Stomach (tissue), 9 donors: Measurements from ENCODE around the gene CREB3. TPM values are rescaled to one million over a fixed set of nuclear protein-coding genes. Genes with fewer than 3 reads are reported as not detected.

Experiments used
- DNase-seq, 2 donors: peaks; one replicate each; pipeline versions ENCODE4 v3.0.0 to v3.0.0-alpha.2; 2013 to 2019
- H3K27ac ChIP-seq, 5 donors: fragments of 200-600 bp in 4 of 5; sonication (generic) in 4 of 5; one replicate each; pipeline ENCODE4 v1.5.1; 2013 to 2019; ENCODE audit warnings: mild to moderate bottlenecking in 1 of 5, moderate library complexity in 1 of 5
- H3K27me3 ChIP-seq, 3 donors: fragments of 200-600 bp; sonication (generic); one replicate each; pipeline ENCODE4 v1.5.1; 2017 to 2019; ENCODE audit warnings: mixed run types in 1 of 3
- H3K36me3 ChIP-seq, 4 donors: fragments of 200-600 bp; sonication (generic); 1 replicate in 3 of 4; 2 replicates in 1 of 4; pipeline ENCODE4 v1.5.1; 2016 to 2019
- H3K4me1 ChIP-seq, 4 donors: fragments of 200-600 bp; sonication (generic); one replicate each; pipeline ENCODE4 v1.5.1; 2016 to 2019
- H3K4me3 ChIP-seq, 4 donors: fragments of 200-600 bp; sonication (generic) in 3 of 4; one replicate each; pipeline ENCODE4 v1.5.1; 2016 to 2019; ENCODE audit warnings: mild to moderate bottlenecking in 1 of 4
- H3K9me3 ChIP-seq, 4 donors: fragments of 200-600 bp; sonication (generic); one replicate each; pipeline ENCODE4 v1.5.1; 2016 to 2019
- EP300 ChIP-seq: sonication (generic); formaldehyde crosslinking; IDR thresholded peaks from one replicate; pipeline ENCODE4 v1.6.1; 2017; ENCODE audit warnings: antibody characterized with exemption
- POLR2A ChIP-seq, 4 donors: fragments of 450-650 bp; IDR thresholded peaks; one replicate each; pipeline ENCODE4 v1.6.1; 2016; ENCODE audit warnings: antibody characterized with exemption in 4 of 4, control low read depth in 2 of 4, mild to moderate bottlenecking in 1 of 4, moderate library complexity in 1 of 4
- POLR2AphosphoS5 ChIP-seq, 3 donors: sonication (generic); formaldehyde crosslinking; IDR thresholded peaks; one replicate each; pipeline ENCODE4 v1.6.1; 2016; ENCODE audit warnings: antibody characterized with exemption in 3 of 3
- WGBS, 5 donors: extraction: QIAGEN DNeasy Blood & Tissue Kit in 3 of 5; methylation state at CpG; one replicate each; pipeline versions ENCODE4 v1.1.5 to v1.1.7; 2013 to 2018; 5-methylcytosine and 5-hydroxymethylcytosine counted together
- intact Hi-C: fragments of 100-400 bp; cut with DNase I; formaldehyde crosslinking; loops from one replicate; pipeline ENCODE4 v1.15.1; 2023; ENCODE audit warnings: low total_unique reads
- polyA plus RNA-seq, 3 donors: library from polyadenylated mRNA; stranded (reverse); fragments of 200-250 nt; gene quantifications; one replicate each; pipeline ENCODE4 v1.2.3, GENCODE V29; 2013
- total RNA-seq, 5 donors: library from RNA; depleted of rRNA; stranded (reverse); fragments of >200 nt; gene quantifications; one replicate each; pipeline versions ENCODE4 v1.1.0 to v1.2.3, GENCODE V29; 2014 to 2016
- TF ChIP-seq, protein P1 (sequence below), 7 experiments: fragments of 450-650 bp in 4 of 7; fragments of 200-600 bp in 3 of 7; sonication (generic) in 3 of 7; IDR thresholded peaks; one replicate each; pipeline ENCODE4 v1.5.1; 2016 to 2019; ENCODE audit warnings: antibody characterized with exemption in 7 of 7, control low read depth in 2 of 7, mild to moderate bottlenecking in 1 of 7
- donor health status: healthy with polysubstance abuse.
- donor health status: Bipolar disorder and iron deficiency.
- donor health status: healthy.

Gene CREB3
- total and polyA plus RNA-seq, 8 donors: 29.4 to 84.0 (median 39.2) TPM

DNA sequence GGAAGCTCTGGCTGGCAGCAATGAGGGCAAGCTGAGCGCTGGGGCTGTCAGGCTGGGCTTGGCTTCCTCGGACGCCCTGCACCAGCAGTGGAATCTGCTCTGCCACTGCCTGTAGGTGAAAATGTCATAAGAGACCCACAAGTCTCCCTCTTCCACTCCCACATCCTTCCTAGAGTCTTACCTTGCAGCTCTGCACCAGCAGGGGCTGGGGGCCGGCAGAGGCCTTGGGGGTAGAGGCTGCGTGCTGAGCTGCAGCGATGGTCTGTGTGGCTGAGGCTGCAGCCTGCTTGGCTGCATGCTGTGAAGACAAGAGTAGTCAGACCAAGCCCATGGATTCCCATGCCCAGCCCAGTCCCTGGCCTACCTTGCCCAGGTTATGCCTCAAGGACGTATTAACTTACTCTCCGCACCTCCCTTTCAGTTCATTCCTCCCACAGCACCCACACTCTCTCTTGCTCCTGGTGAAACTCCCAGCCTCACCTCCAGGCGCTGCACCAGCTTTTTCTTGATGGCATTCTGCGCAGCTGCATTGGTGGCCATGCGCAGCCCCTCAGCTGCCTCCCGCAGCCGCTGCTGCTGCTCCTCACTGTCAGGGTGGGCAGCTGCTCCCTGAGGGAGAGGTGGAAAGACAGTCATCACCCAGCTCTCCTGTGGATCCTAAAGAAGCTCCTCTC, 17.8 kb upstream of the CREB3 start:
- Histone ChIP-seq H3K27ac (peak overlapping the region in 2 of 5 donors; percentile 46 to 72), H3K4me3 (no peak overlapping the region), H3K9me3 (no peaks in the 10 kb centered on the region), H3K36me3 (peaks cover 98 to 100% (median 100%) of the 10 kb centered on the region in 4 donors), H3K4me1 (peaks cover 0 to 4% (median 0%) of the 10 kb centered on the region in 4 donors), H3K27me3 (no peaks in the 10 kb centered on the region)
- TF ChIP-seq EP300 (no peak), POLR2AphosphoS5 (IDR thresholded peaks at IDR 0.05) (no peak), POLR2A (IDR thresholded peaks at IDR 0.05) (no peak)
- TF ChIP-seq, protein P1, sequence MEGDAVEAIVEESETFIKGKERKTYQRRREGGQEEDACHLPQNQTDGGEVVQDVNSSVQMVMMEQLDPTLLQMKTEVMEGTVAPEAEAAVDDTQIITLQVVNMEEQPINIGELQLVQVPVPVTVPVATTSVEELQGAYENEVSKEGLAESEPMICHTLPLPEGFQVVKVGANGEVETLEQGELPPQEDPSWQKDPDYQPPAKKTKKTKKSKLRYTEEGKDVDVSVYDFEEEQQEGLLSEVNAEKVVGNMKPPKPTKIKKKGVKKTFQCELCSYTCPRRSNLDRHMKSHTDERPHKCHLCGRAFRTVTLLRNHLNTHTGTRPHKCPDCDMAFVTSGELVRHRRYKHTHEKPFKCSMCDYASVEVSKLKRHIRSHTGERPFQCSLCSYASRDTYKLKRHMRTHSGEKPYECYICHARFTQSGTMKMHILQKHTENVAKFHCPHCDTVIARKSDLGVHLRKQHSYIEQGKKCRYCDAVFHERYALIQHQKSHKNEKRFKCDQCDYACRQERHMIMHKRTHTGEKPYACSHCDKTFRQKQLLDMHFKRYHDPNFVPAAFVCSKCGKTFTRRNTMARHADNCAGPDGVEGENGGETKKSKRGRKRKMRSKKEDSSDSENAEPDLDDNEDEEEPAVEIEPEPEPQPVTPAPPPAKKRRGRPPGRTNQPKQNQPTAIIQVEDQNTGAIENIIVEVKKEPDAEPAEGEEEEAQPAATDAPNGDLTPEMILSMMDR (IDR thresholded peaks at IDR 0.05): no peak
- WGBS, 5 donors: 89 to 98% (median 93%) methylated on average over 13 of the region's 13 CpGs
- intact Hi-C loops: no loop called here
- DNase-seq: no peak

DNA sequence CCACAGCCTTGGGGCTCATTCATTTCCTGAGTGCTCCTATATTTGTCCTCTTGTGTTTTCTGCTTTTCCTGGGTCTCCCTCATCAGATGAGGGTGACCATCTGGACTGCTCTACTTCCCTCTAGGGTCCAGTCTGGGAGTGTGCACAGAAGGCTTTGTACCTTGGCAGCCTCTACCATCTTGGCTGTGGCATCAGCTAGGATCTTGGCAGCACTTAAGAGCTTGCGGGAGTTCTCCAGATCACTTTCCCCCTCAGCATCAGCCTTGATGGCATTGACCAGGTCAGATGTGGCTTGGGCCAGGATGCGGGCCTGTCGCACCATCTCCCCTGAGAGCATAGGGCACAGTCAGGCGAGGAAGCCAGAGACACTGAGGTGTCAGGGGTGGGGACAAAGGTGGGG, 16.2 kb upstream of the CREB3 start:
- Histone ChIP-seq H3K27me3 (no peaks in the 10 kb centered on the region), H3K4me3 (no peak overlapping the region), H3K36me3 (peaks cover 99 to 100% (median 100%) of the 10 kb centered on the region in 4 donors), H3K4me1 (peaks cover 0 to 4% (median 0%) of the 10 kb centered on the region in 4 donors), H3K9me3 (no peaks in the 10 kb centered on the region), H3K27ac (peak overlapping the region in 2 of 5 donors; percentile 39 to 72)
- 84 to 88% (median 85%) methylated on average over 4 of the region's 4 CpGs for WGBS, 5 donors
- no peak for TF ChIP-seq POLR2A (IDR thresholded peaks at IDR 0.05)
- peak in 1 of 3 donors; percentile 17 for TF ChIP-seq POLR2AphosphoS5 (IDR thresholded peaks at IDR 0.05)
- TF ChIP-seq, protein P1 (IDR thresholded peaks at IDR 0.05): peak in 3 of 7 experiments; percentile 9 to 35 (median 33)
- DNase-seq: no peak
- intact Hi-C loops: no loop called here

DNA sequence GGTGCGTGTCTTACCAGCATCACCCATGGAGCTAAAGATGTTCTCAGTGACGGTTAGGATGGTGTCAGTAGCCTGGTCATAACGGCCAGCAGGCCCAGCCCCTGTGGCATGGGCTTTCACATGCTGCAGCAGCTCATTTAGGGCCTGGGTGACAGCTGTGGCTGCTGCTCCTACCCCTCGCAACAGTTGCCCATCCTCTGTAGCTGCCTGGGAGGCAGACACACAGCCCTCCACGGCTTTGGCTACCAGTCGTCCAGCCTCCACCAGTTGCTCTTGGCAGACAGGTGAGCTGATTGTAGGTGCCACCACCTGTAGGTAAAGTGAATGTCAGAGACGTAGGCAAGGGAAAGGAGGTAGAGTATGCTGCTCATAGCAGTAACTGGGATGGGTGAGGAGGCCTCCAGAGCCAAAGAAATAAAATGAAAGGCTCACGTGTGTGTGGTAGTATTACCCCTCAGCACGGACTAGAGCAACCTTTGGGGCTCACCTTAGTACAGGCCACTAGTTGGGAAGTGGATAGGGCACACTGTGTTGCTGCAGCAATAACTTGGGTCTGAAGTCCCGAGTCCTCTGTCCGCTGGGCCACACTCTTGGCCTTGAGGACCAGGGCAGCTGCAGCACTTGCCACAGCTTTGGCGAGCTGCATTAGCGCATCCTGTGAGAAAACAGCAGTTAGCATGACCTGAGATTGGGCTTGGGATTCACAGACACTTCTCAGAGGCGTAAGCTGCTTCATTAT, 15.2 kb upstream of the CREB3 start:
- H3K36me3 ChIP-seq: peaks cover 99 to 100% (median 100%) of the 10 kb centered on the region in 4 donors
- WGBS, 5 donors: 87 to 93% (median 92%) methylated on average over 11 to 14 of the region's 14 CpGs
- DNase-seq: no peak
- no peaks in the 10 kb centered on the region for H3K9me3 ChIP-seq
- H3K27me3 ChIP-seq: no peaks in the 10 kb centered on the region
- peaks cover 0 to 4% (median 0%) of the 10 kb centered on the region in 4 donors for H3K4me1 ChIP-seq
- no peak overlapping the region for H3K4me3 ChIP-seq
- intact Hi-C loops: no loop called here
- H3K27ac ChIP-seq: peak overlapping the region in 2 of 5 donors; percentile 25 to 72
- TF ChIP-seq POLR2AphosphoS5 (IDR thresholded peaks at IDR 0.05) (no peak), EP300 (no peak)

DNA sequence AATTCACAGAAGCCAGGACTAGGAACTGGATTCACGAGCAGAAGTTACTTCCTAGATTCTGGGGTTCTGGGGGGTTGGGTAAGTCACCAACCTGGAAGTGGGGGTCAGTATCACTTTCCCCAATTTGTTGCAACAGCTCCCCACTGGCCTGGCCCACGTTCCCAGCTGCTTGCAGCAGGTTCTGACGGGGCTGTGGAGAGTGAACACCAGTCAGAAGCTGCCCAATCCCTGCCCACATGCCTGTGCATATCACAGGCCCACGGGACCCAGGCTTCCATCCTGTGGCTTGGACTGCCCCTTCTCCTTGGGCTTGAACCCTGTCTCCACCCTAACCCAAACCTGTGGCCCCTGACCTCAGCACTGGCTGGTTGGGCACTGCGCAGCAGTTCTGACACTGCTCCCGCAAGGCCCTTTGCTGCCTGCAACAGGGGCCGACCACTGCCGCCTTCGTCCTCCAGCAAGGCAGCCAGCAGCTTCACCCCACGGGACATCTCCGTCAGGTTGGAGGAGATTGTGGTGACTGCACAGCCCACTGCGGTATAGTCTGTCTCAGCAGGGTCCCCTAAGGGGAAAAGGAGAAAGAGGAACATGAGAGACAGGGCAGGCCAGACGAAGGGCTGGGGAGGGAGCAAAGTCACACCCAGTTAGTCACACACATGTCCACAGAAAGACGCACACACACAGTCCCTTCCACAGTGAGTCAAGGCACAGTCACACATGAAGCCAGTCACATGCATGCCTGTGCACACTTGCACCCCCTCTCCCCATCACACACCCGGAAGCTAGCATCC, 13.6 kb upstream of the CREB3 start:
- 88 to 93% (median 90%) methylated on average over 13 to 15 of the region's 15 CpGs for WGBS, 5 donors
- H3K36me3 ChIP-seq: peaks cover 100% of the 10 kb centered on the region in 4 donors
- H3K9me3 ChIP-seq: no peaks in the 10 kb centered on the region
- intact Hi-C loops: no loop called here
- no peaks in the 10 kb centered on the region for H3K27me3 ChIP-seq
- H3K27ac ChIP-seq: peak overlapping the region in 1 of 5 donors; percentile 42
- TF ChIP-seq EP300: no peak
- TF ChIP-seq, protein P1 (IDR thresholded peaks at IDR 0.05): no peak
- TF ChIP-seq POLR2A (IDR thresholded peaks at IDR 0.05): no peak
- TF ChIP-seq POLR2AphosphoS5 (IDR thresholded peaks at IDR 0.05): no peak
- H3K4me3 ChIP-seq: no peak overlapping the region
- DNase-seq: no peak
- H3K4me1 ChIP-seq: peaks cover 0 to 4% (median 0%) of the 10 kb centered on the region in 4 donors
